Measurements from ENCODE around the gene RAB23.

Gene RAB23

DNA sequence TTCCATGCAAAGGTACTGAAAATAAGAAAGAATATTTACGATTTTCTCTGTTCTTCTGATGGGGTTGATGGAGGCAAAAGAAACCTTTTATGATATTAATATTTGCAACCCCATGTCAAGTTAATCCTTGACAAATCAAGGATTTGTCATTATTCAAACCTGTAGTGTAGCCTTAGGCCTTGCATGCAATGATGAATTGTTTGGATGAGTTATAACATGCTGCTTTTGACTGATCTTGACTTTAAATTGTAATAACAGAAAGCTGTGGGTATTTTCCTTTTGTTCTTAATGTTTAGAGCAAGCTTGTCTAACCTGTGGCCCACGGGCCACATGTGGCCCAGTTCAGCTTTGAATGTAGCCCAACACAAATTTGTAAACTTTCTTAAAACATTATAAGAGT is 63.0 kb downstream of the RAB23 start:
- Histone ChIP-seq H3F3A (ENCODE audit: insufficient read depth) (no peaks in the 10 kb centered on the region), H2AFZ (ENCODE audit: low read depth, low read length, severe bottlenecking) (no peak overlapping the region), H3K79me2 (ENCODE audit: insufficient read depth, low read length) (no peaks in the 10 kb centered on the region), H3K9ac (ENCODE audit: low read length) (no peak overlapping the region), H3K9me3 (ENCODE audit: insufficient read depth, low read length) (no peaks in the 10 kb centered on the region), H3K27me3 (ENCODE audit: low read length) (no peaks in the 10 kb centered on the region), H3K4me3 (ENCODE audit: insufficient read depth, low read length, poor library complexity, severe bottlenecking) (no peak overlapping the region), H3K4me2 (ENCODE audit: low read depth, low read length, poor library complexity, severe bottlenecking) (no peak overlapping the region), H3K9me2 (replicated peaks; ENCODE audit: insufficient read depth, low read length) (no peaks in the 10 kb centered on the region), H4K20me1 (ENCODE audit: low read depth, low read length) (no peaks in the 10 kb centered on the region), H3K36me3 (ENCODE audit: low read length) (peaks cover 39% of the 10 kb centered on the region), H3K27ac (ENCODE audit: low read depth, low read length) (no peak overlapping the region)
- TF ChIP-seq, protein P1, sequence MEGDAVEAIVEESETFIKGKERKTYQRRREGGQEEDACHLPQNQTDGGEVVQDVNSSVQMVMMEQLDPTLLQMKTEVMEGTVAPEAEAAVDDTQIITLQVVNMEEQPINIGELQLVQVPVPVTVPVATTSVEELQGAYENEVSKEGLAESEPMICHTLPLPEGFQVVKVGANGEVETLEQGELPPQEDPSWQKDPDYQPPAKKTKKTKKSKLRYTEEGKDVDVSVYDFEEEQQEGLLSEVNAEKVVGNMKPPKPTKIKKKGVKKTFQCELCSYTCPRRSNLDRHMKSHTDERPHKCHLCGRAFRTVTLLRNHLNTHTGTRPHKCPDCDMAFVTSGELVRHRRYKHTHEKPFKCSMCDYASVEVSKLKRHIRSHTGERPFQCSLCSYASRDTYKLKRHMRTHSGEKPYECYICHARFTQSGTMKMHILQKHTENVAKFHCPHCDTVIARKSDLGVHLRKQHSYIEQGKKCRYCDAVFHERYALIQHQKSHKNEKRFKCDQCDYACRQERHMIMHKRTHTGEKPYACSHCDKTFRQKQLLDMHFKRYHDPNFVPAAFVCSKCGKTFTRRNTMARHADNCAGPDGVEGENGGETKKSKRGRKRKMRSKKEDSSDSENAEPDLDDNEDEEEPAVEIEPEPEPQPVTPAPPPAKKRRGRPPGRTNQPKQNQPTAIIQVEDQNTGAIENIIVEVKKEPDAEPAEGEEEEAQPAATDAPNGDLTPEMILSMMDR (IDR thresholded peaks at IDR 0.05; ENCODE audit: insufficient read depth, low read length, poor library complexity, severe bottlenecking): no peak
- TF ChIP-seq EZH2phosphoT487 (conservative IDR thresholded peaks at IDR 0.05; ENCODE audit: low read length): no peak

DNA sequence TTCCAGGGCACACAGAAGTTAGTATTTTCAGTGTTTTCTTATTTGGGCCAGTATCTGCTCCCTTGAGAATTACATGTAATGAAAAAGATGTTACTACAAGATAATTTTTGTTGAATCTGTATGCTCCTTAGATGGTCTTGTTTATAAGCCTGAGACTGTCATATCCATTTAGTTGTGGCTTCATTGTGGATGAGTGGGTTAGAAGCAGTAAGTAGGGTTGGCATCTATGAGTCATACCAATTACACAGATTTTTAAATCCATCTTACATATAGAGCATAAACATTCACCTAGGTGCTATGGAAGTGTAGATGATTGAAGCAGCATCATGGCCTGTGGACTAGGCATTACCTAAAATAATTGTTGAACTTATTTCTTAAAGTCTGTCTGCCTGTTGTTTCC is 63.4 kb downstream of the RAB23 start:
- Histone ChIP-seq H3K79me2 (ENCODE audit: insufficient read depth, low read length) (no peaks in the 10 kb centered on the region), H3K9ac (ENCODE audit: low read length) (no peak overlapping the region), H4K20me1 (ENCODE audit: low read depth, low read length) (no peaks in the 10 kb centered on the region), H2AFZ (ENCODE audit: low read depth, low read length, severe bottlenecking) (no peak overlapping the region), H3K27me3 (ENCODE audit: low read length) (no peaks in the 10 kb centered on the region), H3F3A (ENCODE audit: insufficient read depth) (no peaks in the 10 kb centered on the region), H3K4me3 (ENCODE audit: insufficient read depth, low read length, poor library complexity, severe bottlenecking) (no peak overlapping the region), H3K9me2 (replicated peaks; ENCODE audit: insufficient read depth, low read length) (no peaks in the 10 kb centered on the region), H3K4me2 (ENCODE audit: low read depth, low read length, poor library complexity, severe bottlenecking) (no peak overlapping the region), H3K36me3 (ENCODE audit: low read length) (peaks cover 44% of the 10 kb centered on the region), H3K9me3 (ENCODE audit: insufficient read depth, low read length) (no peaks in the 10 kb centered on the region), H3K27ac (ENCODE audit: low read depth, low read length) (no peak overlapping the region)
- no peak for TF ChIP-seq EZH2phosphoT487 (conservative IDR thresholded peaks at IDR 0.05; ENCODE audit: low read length)
- TF ChIP-seq, protein P1 (IDR thresholded peaks at IDR 0.05; ENCODE audit: insufficient read depth, low read length, poor library complexity, severe bottlenecking): no peak

DNA sequence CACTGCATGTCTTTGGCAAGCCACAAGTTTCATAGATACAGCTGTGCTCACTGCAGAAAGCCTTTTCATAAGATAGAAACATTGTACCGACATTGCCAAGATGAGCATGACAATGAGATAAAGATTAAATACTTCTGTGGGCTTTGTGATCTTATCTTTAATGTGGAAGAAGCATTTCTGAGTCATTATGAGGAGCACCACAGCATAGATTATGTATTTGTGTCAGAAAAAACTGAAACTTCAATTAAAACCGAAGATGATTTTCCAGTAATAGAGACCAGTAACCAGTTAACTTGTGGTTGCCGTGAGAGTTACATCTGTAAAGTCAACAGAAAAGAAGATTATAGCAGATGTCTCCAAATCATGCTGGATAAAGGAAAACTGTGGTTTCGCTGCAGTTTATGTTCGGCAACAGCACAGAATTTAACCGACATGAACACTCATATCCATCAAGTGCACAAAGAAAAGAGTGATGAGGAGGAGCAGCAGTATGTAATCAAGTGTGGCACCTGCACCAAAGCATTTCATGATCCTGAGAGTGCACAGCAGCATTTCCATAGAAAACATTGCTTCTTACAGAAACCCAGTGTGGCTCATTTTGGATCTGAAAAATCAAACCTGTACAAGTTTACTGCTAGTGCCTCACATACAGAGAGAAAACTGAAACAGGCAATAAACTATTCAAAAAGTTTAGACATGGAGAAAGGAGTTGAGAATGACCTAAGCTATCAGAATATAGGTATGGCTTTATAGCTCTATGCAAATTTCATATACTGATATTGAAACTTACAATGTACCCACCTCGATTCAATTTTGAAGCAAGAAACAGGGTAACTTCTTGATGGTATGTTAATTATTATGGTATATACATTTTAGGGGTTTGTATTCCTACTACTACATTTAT is 73.9 kb downstream of the RAB23 start:
- no peak overlapping the region for H3K4me2 ChIP-seq (ENCODE audit: low read depth, low read length, poor library complexity, severe bottlenecking)
- H3K36me3 ChIP-seq (ENCODE audit: low read length): peaks cover 56% of the 10 kb centered on the region
- no peak overlapping the region for H3K27ac ChIP-seq (ENCODE audit: low read depth, low read length)
- H3K4me3 ChIP-seq (ENCODE audit: insufficient read depth, low read length, poor library complexity, severe bottlenecking): no peak overlapping the region
- H3K9ac ChIP-seq (ENCODE audit: low read length): no peak overlapping the region
- H3K27me3 ChIP-seq (ENCODE audit: low read length): no peaks in the 10 kb centered on the region
- H4K20me1 ChIP-seq (ENCODE audit: low read depth, low read length): no peaks in the 10 kb centered on the region
- TF ChIP-seq, protein P1 (IDR thresholded peaks at IDR 0.05; ENCODE audit: insufficient read depth, low read length, poor library complexity, severe bottlenecking): no peak
- TF ChIP-seq EZH2phosphoT487 (conservative IDR thresholded peaks at IDR 0.05; ENCODE audit: low read length): no peak
- no peak overlapping the region for H2AFZ ChIP-seq (ENCODE audit: low read depth, low read length, severe bottlenecking)
- H3K79me2 ChIP-seq (ENCODE audit: insufficient read depth, low read length): no peaks in the 10 kb centered on the region
- H3F3A ChIP-seq (ENCODE audit: insufficient read depth): peaks cover 7% of the 10 kb centered on the region
- H3K9me3 ChIP-seq (ENCODE audit: insufficient read depth, low read length): no peaks in the 10 kb centered on the region
- no peaks in the 10 kb centered on the region for H3K9me2 ChIP-seq (replicated peaks; ENCODE audit: insufficient read depth, low read length)
